ENCODE measurements around the gene UMODL1. TPM values are rescaled to one million over a fixed set of nuclear protein-coding genes. Genes with fewer than 3 reads are reported as not detected.

UMODL1 gene
- total and polyA plus RNA-seq, 9 donors: 0.01 to 2.2 (median 0.24) TPM; not detected in 5

- no peak for TF ChIP-seq CTCF (IDR thresholded peaks at IDR 0.05)
- TF ChIP-seq POLR2A (IDR thresholded peaks at IDR 0.05): no peak
- TF ChIP-seq EP300 (IDR thresholded peaks at IDR 0.05): no peak
- 19 to 27% (median 24%) methylated on average over 12 of the region's 12 CpGs for WGBS, 3 donors
- peak; percentile 44 to 75 (median 53) for DNase-seq
- H3K36me3 ChIP-seq: no peaks in the 10 kb centered on the region
- no peak overlapping the region for H3K4me3 ChIP-seq
- no peaks in the 10 kb centered on the region for H3K27me3 ChIP-seq
- H3K27ac ChIP-seq: peak overlapping the region in 1 of 2 donors; percentile 20
- peaks cover 10% of the 10 kb centered on the region for H3K4me1 ChIP-seq (ENCODE audit: insufficient read depth)
- intact Hi-C loops (cut with DNase I): no loop called here
- no peaks in the 10 kb centered on the region for H3K9me3 ChIP-seq
These were observed 31.2 kb upstream of the UMODL1 start for GRCh38 chr21:42039911-42040351.

- Histone ChIP-seq H3K4me1 (ENCODE audit: insufficient read depth) (peaks cover 10% of the 10 kb centered on the region), H3K27me3 (no peaks in the 10 kb centered on the region), H3K9me3 (no peaks in the 10 kb centered on the region), H3K4me3 (no peak overlapping the region), H3K27ac (peak overlapping the region in 1 of 2 donors; percentile 20), H3K36me3 (no peaks in the 10 kb centered on the region)
- DNase-seq: peak in 2 of 5 donors; percentile 33 to 56
- TF ChIP-seq CTCF (IDR thresholded peaks at IDR 0.05) (no peak), POLR2A (IDR thresholded peaks at IDR 0.05) (no peak), EP300 (IDR thresholded peaks at IDR 0.05) (no peak)
- WGBS, 3 donors: 45 to 60% (median 45%) methylated on average over 18 of the region's 18 CpGs
- intact Hi-C loops (cut with DNase I): no loop called here
These were observed 30.5 kb upstream of the UMODL1 start for GRCh38 chr21:42040411-42041180.

- Histone ChIP-seq H3K4me1 (ENCODE audit: insufficient read depth) (peaks cover 10% of the 10 kb centered on the region), H3K36me3 (no peaks in the 10 kb centered on the region), H3K9me3 (no peaks in the 10 kb centered on the region), H3K4me3 (no peak overlapping the region), H3K27ac (no peak overlapping the region), H3K27me3 (no peaks in the 10 kb centered on the region)
- WGBS, 3 donors: 91 to 97% (median 94%) methylated on average over 7 of the region's 7 CpGs
- DNase-seq: no peak
- TF ChIP-seq CTCF (IDR thresholded peaks at IDR 0.05): no peak
- no peak for TF ChIP-seq EP300 (IDR thresholded peaks at IDR 0.05)
- no peak for TF ChIP-seq POLR2A (IDR thresholded peaks at IDR 0.05)
- intact Hi-C loops (cut with DNase I): no loop called here
These were observed 29.9 kb upstream of the UMODL1 start for GRCh38 chr21:42041246-42041645.

- Histone ChIP-seq H3K27ac (no peak overlapping the region), H3K9me3 (no peaks in the 10 kb centered on the region), H3K36me3 (no peaks in the 10 kb centered on the region), H3K27me3 (no peaks in the 10 kb centered on the region), H3K4me1 (ENCODE audit: insufficient read depth) (peaks cover 10% of the 10 kb centered on the region), H3K4me3 (no peak overlapping the region)
- DNase-seq: no peak
- intact Hi-C loops (cut with DNase I): no loop called here
- WGBS, 3 donors: 66 to 76% (median 75%) methylated on average over 4 of the region's 4 CpGs
- TF ChIP-seq POLR2A (IDR thresholded peaks at IDR 0.05) (no peak), CTCF (IDR thresholded peaks at IDR 0.05) (no peak), EP300 (IDR thresholded peaks at IDR 0.05) (no peak)
These were observed 29.4 kb upstream of the UMODL1 start for GRCh38 chr21:42041711-42042110.

Measured in ovary (tissue), 9 donors.